Mammary epithelial cell (primary cell): ENCODE measurements around the gene MIPEP.

Source experiments
- CTCF ChIP-seq, 2 donors: IDR thresholded peaks in 1 of 2; conservative IDR thresholded peaks in 1 of 2; 2 replicates each; pipeline ENCODE4 v1.5.1; 2011 to 2012; ENCODE audit warnings: inconsistent platforms in 2 of 2, low read length in 2 of 2, mild to moderate bottlenecking in 2 of 2, control low read depth in 1 of 2, low read depth in 1 of 2; ENCODE audit not compliant: insufficient read depth in 1 of 2; ENCODE audit errors: extremely low read depth in 1 of 2
- EZH2 ChIP-seq: IDR thresholded peaks from 2 replicates; pipeline ENCODE4 v1.6.1; 2012; ENCODE audit warnings: low read length, inconsistent platforms, borderline replicate concordance

- TF ChIP-seq EZH2 (no peak), CTCF (conservative IDR thresholded peaks at IDR 0.05 in 1 of 2, IDR thresholded peaks at IDR 0.05 in 1 of 2; ENCODE audit: extremely low read depth in 1 of 2, insufficient read depth in 1 of 2, low read depth in 1 of 2, low read length in 2 of 2) (no peak)
Measured at GRCh38 chr13:23856008-23856750, 33.0 kb downstream of the MIPEP start.
